HG02642 (cell line): Measurements from ENCODE around the gene SERPINE2.
"Not testable (repeated sequence)": the region's sequence is repeated elsewhere in the genome, so short reads cannot be mapped to it uniquely, and the experiment has no call there.

ENCODE experiments used
- ATAC-seq: cut with Tn5 transposase; IDR thresholded peaks from one replicate; pipeline ENCODE4 v1.9.1; 2021; ENCODE audit warnings: mild to moderate bottlenecking; ENCODE audit not compliant: unreplicated experiment, poor library complexity

The SERPINE2 gene

DNA sequence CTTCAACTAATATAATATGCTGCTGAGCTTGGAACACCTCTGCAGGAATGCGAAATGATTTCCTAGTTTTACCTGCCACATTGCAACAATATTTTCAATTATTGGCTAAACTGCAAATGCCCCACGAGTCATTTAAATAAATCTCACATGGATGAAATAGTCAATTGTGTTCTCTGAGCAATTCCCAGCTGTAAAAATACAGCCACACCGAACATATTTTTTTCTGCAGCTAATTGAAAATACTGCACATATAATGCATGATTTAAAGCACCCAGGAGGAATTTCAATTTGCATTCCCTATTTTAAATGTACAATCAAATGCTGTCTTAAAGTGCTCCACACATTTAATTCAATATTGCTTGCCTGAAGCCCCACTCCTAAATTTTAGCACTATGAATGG, 18.6 kb downstream of the SERPINE2 start:
- ATAC-seq: no peak

DNA sequence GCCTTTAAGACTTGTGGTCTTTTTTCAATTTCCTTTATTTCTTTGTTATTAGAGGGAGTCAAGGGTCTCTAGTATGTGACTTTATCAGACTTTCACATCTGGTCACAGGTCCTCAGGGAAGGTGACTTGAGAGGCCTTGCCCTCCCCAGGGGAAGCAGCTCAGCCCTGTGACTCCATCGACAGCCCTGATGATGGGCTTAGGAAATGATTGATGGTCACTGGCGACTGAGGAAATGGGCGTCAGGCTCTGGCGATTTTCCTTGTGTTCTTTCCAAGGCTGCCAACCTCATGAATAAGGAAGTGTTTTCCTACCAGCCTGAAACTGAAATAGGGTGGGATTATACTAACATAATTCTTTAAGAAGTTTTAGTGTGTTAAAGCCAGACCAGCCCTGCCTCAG, 21.1 kb downstream of the SERPINE2 start:
- no peak for ATAC-seq

DNA sequence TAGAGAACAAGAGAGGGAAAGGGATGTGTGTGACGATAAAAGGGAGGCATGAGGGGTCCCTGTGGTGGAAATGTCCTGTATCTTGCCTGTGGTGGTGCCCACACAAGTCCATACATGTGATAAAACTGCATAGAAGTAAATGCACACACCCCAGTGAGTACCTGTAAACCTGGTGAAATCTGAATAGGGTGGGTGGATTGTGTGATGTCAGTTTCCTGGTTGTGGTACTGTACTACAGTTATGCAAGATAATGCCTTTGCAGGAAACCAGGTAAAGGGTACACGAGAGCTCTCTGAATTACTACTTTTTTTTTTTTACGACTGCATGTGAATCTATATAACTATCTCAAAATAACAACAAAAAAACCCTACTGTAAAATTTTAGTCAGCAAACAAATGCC, 22.1 kb downstream of the SERPINE2 start:
- no peak for ATAC-seq

DNA sequence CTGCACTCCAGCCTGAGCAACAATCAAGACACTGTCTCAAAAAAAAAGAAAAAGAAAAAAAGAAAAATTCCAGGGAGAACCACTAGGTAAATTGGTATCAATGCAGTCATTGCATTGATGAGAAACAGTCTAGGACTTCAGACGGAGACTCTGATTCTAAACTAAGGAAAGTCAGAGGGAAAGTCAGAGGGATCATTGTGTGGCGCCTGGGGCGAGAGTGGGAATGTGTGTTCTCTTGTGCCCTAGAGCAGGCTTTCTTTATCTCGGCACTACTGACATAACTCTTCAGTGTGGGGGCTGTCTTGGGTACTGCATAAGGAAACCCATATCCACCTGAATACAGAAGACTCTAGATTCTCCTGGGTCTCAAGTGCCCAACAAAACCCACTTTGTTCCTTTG, 24.8 kb downstream of the SERPINE2 start:
- ATAC-seq: no peak

DNA sequence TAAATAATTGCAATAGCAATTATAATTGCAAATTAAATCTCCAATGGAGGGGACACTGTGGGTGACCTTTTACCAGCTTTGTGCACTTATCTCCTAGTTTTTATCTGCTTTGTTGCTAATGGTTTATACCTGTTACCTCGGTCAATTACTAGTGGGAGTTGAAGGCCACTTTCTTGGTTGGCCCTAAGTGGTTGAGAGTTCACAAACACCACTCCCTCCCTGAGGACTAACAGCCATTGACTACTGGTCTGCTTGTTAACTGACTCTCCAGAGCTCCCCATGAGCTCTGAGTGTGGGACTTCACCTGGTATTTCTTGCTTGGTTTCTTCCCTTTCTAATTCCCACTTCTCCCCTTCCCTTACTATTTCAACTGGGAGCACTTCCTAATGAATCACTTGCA, 27.2 kb downstream of the SERPINE2 start:
- ATAC-seq: no peak

DNA sequence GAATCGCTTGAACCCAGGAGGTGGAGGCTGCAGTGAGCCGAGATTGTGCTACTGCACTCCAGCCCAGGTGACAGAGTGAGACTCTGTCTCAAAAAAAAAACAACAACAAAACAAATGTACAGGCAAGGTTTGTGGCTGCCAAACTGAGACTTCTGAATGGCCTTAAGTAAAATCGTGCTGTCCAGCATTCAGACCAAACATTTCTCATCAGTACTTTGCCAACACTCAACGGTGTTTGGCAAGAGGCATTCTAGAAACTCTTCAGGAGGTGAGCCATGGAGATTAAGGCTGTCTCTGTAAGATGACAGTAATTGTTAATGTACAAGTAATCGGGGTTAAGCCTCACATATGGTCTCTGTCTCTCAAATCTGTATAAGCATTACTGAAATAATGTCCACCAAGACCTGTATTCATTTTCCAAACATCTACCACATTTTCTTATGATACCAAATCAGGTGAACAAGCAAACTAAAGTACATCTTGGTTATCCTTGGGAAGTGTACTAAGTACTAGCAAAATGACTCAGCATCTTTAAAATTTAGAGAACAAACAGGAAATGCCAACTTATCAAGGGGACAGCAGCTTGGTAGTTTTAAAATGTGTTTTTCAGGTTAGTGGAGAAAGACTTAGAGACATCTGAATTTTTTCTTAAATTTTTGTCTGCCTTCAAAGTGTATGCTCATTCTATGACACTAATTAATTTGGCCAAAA, 29.3 kb downstream of the SERPINE2 start:
- no peak for ATAC-seq

DNA sequence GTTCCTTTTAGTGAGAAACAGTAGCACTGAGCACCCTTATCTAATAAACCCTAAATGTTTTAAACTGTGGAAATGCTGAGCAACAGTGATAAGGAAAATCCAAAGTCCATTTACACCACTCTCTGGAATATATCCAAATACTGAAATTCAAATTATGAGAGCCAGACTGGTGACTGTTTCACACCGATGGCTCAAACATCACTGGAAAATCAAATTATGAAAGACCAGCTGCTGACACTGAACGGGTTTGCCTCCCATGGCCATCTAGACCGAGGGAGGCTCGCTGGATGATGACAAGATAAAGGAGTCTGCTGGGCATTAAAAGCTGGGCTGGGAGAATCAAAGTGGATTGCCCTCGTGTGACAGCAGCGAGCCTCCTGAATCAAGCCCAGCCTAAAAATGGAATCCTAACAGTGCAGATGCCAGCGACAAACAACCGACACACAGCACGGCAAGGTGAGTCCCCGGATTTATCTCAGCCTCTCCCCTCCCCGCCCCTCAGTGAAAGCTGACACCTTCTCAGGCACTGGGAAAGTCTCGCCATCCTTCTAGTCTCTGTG, 30.3 kb downstream of the SERPINE2 start:
- ATAC-seq: no peak

DNA sequence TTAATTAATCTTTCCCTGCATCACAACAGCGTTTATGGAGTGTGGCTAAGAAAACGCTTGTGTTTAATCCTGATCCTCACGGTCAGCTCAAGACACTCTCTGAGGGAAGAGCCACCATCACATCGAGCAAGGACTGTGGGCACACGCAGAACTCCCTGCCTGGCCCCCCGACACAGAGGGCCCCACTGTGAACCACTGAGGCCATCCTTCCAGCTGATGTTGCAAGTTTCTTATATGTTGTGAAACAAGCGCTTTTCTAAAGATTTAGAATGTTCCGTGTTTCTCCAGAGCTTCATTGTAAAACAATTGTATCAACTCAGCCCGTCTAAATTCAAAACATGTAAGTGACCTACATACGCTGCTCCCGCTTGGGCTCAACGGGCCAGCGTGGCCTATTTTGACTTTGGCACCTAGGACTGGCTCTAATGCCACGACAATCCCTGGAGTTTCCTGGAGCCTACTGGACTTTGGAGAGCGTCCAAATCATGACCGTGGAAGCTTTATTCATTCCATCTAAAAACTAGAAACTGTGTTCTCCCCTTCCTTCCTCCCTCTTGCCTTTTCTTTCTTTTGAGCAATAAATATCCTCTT, 34.9 kb downstream of the SERPINE2 start:
- ATAC-seq: no peak

DNA sequence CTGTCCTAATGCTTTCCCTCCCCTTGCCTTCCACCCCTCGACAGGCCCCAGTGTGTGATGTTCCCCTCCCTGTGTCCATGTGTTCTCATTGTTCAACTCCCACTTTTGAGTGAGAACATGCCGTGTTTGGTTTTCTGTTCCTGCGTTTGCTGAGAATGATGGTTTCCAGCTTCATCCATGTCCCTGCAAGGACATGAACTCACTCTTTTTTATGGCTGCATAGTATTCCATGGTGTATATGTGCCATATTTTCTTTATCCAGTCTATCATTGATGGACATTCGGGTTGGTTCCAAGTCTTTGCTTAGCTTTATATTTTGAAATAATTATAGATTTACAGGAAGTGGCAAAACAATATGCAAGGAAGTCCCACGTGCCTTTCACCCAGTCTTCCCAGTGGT, 38.4 kb downstream of the SERPINE2 start:
- ATAC-seq: not testable (repeated sequence)

DNA sequence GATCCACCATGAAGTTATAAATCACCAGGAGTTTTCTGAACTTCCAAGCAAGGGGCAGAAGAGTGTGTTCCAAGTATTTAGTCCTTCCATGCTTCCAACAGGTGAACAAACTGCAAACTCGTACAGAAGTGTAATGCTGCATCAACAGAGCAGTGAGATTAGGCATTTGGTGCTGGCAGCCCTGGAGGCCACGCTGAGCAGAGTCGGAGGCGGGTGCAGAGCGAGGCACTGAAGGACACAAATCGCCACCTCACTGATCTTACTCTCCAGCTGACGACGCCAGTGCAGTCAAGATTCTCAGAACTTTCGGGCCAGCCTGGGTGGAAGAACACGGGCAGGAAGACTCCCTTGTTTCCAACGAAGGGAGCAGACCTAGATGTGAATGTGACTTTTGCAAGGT, 39.2 kb downstream of the SERPINE2 start:
- no peak for ATAC-seq

DNA sequence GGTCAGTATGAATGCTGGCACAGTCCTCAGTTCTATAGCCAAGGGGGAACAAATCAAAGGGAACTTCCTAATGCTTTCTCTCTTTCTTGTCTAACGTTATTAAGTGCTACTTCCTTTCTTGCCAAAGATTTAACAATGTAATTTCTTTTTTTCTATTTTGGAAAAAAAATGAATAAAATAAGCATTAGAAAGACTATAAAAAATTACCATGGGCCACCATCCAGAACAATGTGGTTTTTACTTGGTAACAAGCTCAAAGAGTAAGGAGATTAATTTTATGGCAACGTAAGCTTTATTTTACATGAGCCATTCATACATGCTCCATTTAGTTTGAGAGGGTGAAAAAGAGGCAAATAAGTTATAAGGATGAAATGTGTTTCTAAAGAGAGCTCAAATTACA, 40.1 kb downstream of the SERPINE2 start:
- ATAC-seq: no peak

DNA sequence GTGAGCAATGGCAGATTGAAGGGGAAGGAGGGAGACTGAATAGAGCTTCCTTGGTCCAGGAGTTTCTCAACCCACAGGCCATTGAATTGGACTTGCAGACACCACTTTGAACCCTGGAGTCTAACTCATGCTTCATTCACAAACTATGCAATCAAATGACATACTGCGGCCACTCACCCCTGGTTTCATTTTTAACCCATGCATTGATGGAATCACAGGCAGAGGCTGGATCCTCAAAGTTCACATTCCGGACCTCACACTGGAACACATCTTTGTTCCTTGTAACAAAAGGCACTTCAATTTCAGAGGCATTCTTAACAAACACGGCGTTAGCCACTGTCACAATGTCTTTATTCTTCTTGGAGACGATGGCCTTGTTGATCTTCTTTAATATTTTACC, 41.1 kb downstream of the SERPINE2 start:
- ATAC-seq: no peak

DNA sequence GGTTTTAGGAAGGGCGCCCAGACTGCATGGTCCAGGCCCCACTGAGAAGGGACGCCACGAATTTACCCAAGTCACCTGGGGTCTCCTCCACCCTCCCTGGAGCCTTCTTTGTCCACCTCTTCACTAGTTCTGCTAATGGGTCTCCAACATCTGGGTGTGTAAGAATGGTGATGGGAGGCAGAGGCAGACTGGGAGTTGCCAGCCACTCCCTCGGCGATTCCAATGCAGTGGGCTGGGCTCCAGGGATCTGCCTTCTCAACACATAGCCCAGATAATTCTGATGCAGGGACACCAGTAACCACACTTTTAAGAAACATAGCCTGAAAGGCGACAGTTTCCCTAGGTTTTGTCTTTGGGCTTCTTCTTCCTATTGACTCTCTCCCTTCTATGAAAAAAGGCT, 42.7 kb downstream of the SERPINE2 start:
- ATAC-seq: no peak

DNA sequence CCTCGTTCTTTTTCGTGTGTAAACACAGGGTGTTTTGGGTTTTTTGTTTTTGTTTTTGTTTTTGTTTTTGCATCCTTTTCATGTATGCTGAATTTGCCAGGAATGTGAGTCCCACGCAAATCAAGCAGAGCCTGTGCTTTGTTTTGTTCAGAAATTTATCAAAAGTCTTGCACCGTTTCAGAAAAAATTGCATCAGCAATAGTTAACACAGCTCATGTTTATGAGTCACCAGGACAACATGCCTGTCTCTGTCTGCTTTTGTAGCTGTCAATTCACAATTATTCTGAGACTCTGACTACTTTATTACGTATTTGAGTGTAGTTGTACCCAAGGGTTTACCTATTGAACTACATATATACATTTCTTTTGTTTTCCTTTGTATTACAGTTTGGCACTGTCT, 43.5 kb downstream of the SERPINE2 start:
- no peak for ATAC-seq

DNA sequence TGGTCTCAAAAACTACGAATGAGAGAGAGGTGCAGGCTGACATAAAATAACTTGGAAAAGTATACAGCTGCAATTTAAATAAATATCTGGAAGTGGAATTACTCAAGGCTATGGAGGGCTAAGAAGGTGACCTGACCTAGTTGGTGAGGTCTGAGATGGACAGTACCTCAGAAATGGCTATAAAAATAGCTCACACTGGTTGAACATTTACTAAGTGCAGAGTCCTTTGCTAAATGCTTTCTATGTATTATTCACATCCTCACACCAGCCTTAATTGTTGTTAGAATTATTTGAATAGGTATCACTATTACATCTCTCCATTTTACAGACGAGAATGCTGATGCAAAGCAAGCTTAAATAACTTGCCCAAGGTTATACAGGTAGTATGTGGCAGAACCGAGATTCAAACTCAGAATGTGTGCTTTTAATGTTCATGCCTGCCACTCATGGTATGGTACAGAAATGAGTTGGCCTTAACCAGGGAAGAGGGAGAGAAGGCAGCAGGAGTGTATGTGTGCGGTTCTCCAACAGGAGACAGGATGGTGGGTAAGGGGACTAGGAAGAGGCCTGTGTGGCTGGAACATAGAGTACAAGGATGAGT, 44.4 kb downstream of the SERPINE2 start:
- no peak for ATAC-seq

DNA sequence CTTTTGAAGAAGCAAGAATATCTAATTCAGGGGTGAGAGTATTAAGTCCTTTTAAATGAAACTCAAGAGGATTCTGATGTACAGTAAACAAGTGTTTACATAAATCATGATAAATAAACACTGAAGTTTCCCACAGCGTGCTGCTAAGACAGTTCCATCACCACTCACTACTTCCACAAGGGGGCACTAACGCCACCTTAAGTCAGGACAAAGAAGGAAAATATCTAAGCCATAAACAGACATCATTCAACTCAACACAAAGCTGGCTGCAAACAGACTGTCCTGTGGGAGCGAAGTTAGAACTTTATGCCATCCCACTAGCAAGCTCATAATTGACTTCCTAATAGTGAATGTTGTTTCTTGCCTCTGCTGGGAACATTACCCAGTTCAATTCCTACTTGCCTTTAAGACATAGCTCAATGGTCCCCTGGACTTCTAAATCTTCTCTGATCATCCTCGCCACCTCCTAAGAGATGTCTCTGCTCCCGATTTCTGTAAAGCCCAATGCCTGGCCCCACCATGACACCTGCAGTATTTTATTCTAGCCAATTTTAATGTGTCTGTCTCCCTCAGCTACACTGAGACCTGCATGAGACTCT, 45.4 kb downstream of the SERPINE2 start:
- no peak for ATAC-seq

DNA sequence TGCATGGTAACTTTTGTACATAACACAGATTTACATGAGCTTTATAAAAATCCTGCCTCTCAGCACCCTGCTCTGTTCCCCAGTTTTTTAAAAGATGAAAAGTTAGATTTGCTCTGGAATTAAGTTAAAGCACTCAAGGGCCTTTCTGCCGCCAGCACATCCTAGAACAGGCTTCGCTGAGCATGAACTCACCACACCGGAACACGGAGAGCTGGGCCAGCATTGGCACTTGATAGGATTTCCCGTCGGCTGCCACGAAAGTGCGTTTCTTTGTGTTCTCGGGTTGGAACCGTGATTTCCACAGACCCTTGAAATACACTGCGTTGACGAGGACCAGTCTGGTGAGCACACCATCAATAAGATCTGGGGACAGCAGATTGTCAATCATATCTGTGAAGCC, 47.5 kb downstream of the SERPINE2 start:
- no peak for ATAC-seq

DNA sequence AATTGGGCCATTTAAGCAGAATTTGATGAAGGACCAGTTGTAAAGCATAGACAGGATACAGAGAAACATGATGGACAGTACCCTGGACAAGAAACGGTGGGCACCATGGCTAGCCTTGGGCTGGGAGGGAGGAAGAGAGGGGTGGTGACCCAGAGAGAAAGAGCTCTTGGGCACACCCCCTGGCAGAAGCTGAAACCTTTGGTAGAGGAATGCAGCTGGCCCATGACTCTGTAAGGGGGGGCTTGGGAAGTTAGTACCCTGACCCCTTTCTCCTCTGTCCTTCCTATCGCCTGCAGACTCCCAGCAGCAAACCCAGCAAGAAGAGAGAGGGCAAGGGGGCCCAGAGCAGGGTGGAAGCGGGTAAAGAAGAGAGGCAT, 49.2 kb downstream of the SERPINE2 start:
- ATAC-seq: no peak

DNA sequence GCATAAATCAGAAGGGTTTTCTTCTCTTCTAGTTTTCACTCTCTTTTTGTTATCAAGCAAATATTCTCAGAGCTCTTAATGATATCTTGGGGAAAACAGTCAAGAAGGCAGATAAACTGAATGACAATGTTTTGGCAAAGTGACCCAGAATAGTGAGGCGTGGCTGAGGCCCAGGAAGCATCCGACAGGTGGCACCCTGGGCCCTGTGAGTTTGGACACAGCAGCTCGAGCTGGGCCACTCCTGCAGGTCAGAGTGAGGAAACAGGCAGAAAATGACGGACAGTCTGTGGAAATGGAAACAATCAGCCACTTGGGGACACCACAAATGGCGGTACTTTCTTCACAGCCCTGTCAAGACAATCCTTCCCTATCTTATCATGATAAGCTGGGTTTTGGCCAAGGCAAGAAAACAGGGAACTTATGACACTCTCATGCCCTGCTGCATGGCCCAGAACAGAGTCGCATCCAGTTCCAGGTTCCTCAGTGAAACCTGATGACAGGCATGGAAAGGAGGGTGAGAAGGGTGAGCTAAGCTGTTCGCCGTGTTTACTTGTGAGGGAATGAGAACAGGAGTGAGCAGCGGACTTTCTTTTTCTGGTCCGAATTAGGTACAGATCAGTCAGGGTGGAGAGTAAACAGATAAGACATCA, 49.8 kb downstream of the SERPINE2 start:
- ATAC-seq: no peak

DNA sequence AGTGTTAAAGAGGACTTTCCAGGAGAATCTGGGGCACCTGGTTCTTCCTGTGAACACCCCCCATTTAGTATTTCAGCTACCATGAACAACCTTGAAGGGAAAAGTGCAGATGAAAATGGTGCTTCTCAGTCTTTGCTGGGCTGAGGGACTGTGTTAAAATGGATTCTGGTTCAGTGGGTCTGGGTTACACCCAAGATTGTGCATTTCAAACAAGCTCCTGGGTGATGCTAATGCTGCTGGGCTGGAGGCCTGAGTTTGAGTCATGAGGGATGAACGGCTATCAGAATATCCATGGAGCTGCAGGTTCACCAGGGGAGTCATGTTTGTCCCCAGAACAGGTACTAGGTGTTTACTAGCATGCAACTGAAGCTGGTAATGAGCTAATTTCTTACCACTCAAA, 57.8 kb downstream of the SERPINE2 start:
- ATAC-seq: no peak

DNA sequence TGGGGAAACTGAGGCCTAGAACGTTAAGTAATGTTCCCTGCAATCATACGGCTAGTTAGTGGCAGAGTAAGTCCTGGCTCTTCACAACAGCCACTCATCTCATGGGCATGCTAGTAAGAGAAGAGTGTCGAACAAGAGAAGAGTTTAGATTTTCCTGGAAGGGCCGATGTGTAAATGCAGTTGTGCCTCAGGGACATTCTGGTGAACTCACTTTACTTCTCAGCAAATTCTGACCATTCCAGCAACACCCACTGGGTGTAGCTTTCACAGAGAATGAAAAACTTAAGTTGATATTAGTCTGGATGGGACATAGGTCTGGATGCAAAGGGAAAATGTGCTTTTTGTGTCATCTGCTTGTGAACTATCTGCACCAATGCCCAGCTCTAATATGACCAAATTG, 58.3 kb downstream of the SERPINE2 start:
- no peak for ATAC-seq
